HG02623 (cell line): ENCODE results near the gene JMJD6.
"Not testable (repeated sequence)": the region's sequence is repeated elsewhere in the genome, so short reads cannot be mapped to it uniquely, and the experiment has no call there.

Experiments
- ATAC-seq: cut with Tn5 transposase; IDR thresholded peaks from one replicate; pipeline ENCODE4 v1.9.1; 2021; ENCODE audit warnings: moderate library complexity; ENCODE audit not compliant: unreplicated experiment

Gene JMJD6

DNA sequence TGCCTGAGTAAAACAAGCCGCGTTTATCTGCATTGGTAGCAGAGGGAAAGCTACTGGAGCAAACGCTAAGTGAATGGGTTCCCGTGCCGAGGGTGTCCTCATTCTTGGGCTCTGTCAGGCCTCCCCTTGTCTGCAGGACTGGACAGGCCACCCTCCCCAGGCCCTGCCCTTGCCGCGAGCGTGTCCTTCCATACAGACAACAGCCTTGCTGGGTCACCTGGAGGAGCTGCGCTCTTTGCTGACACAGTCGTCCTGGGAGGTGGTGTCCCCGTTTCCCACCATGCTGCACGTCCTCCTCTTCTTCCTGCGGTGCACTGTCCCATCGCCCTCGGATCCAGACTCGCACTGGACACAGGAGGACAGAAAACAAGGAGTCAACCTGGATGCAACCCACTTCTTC is 7.9 kb downstream of the JMJD6 start:
- ATAC-seq = no peak

DNA sequence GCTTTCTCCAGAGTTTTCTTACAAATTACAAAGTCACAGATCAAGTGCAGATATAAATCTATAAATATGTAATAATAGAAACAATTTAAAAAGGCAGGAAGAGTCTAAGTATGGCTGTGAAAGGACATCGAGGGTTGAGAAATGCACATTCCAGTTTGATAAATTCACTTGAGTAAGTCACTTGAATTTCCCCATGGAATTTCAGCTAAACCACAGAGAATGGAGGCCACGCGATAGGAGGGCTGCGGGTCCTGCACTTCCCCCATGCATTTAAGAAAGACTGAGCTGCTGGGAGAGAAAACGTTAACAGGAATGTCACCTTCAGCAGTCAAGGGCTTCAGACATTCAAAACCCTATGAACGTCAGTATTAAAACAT is 9.6 kb downstream of the JMJD6 start:
- no peak for ATAC-seq

DNA sequence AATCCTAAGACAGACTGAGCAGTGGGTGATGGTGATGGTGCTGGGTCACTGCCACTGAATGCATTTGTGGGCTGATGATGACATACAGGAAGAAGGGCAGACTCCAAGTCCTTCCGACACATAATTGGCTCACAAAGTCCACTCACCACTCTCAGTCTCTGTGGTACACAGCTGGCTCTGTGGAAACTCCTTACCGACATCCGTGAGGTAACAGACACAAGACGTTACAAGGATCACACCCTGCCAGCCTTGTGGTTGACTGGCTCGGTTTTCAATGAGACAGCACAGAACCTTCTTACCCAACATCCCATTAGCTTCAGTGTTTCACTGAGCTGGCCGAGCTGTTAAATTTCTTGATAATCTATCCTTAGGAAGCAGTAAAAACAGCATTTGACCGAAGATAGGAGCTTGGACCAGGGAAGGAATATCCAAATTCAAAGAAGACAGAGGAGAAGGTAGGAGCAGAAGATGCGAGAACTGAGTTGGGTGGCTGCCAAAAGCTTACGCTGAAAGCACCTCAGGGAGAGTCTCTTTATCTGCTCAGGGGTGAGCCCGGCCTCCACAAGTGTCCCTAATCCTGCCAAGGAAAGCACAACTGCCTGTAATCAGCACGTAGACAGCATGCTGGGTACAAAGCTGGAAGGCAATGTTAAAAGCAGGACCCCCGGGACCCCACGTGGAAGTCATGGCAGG is 10.1 kb downstream of the JMJD6 start:
- no peak for ATAC-seq

DNA sequence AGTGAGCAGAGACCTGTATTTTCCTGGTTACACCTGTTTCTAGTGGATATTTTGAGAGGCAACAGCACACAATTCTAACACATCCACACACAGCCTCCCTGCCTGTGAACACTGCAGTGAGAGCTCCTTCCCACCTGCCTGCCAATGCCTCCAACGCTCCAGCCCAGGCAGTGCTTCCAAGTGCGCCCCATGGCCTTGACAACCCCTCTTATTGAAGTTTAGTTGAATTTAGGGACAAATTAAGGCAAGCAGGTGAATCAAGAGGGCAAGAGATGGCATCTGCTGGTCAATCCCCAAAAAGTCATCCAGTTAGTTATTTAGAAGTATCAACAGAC is 10.9 kb downstream of the JMJD6 start:
- ATAC-seq = no peak

DNA sequence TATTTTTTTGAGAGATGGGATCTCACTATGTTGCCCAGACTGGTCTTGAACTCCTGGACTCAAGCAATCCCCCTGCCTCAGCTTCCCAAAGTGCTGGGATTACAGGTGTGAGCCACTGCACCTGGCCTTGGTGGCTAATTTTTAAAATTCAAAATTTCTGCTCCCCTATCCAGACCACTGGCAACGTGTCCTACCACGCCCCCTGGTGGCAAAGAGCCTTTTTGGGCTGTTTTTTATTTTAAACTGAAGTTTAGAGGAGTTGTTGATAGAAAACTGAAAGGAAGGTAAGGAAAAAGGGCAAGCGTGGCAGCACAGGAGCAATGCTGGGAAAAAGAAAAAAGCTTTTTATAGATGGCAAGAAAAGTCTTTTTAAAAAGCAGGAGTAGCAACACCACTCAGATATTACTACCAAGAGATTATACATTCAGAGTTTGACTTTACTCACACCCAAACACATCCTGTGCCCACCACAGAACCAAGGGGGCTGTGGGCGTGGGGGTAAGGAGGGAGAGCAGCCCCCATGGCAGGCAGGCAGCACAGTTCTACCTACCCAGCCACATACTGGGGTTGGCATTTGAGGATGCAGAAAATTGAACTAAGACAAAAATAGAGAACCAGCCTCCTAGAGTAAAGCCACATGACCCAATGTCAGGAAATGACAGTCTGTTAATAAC is 11.4 kb downstream of the JMJD6 start:
- no peak for ATAC-seq

DNA sequence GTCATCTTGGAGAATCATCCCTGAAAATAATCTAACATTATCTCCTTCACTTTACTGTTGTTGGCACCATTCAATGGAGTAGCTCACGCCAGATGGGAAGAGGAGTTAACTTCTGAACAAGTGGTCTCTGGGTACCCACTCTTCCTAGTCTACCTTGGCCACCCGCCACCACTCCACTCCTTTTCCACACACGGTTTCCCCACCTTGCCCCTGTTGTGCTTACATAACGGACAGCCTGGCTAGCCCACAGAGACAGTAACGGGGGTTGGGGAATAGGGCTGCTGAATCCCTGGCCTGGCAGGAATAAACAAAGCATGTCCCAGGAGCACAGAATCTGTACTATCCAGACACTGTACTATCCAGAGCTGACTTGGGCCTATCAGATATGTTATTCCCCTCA is 12.1 kb downstream of the JMJD6 start:
- ATAC-seq = no peak

DNA sequence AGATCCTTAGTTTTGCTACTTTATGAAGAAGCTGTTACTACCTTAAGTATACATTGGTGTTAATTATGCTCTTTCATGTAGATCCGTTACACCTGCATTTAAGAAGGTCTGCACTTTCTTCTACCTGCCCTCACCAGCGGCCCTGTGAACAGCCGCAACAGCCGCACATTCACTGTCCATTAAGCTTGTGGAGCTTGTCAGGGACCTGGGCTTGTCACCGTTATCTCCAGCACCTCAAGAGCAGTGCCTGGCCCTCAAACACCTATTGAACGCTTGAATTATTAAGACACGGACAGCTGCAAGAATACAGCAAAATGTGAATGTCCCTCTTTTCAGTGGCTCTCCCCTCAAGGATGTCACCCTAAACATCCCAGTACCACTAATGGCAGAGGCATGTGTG is 12.6 kb downstream of the JMJD6 start:
- no peak for ATAC-seq

DNA sequence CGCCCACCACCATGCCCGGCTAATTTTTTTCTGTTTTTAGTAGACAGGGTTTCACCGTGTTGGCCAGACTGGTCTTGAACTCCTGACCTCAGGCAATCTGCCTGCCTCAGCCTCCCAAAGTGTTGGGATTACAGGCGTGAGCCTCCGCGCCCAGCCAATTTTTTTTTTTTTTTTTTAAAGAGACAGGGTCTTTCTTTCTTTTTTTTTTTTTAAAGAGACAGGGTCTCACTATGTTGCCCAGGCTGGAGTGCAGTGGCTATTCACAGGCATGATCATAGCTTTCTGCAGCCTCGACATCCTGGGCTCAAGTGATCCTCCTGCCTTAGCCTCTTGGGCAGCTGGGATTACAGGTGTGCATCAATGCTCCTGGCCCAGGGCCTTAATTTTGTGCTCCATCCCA is 14.1 kb downstream of the JMJD6 start:
- not testable (repeated sequence) for ATAC-seq

DNA sequence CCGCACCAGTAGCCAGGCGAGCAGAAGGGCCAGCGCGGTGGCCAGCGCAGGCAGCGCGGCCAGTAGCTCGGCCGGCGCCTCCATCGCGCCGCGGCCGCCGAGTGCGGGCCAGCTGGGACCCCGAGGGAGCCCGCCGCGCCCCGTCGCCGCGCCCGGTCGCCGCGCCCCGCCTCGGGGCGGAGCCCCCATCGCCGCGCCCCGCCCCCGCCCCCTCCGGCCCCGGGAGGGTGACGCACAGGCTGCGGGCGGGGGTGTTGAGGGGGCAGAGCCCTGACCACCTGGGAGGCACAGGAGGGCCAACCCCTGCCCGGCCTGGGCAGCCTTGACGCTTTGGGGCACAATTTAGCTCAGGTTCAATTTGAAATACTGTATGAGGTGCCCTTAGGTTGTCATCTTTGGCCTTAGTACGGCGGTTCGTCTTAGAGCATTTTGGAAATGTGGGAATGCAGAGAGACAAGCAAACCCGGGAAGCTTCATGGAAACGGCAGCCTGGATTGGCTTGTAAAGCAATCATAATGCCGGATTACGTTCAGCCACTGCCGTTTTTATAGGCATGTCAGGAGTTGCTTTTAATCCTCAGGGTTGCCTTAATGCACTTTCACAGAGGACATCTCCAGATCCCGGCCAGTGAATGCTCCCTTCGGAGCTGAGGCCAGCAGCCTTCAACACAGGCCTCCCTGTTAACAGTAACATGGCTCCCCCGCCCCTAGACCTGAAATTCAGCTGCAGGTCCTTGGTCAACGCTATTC is 15.4 kb downstream of the JMJD6 start, which contains the start of gene MXRA7:
TSS of gene MXRA7 (minus strand) at position 103 of the 749 bp plus-strand sequence. CDS start at position 84, 19 bp downstream.
- no peak for ATAC-seq

DNA sequence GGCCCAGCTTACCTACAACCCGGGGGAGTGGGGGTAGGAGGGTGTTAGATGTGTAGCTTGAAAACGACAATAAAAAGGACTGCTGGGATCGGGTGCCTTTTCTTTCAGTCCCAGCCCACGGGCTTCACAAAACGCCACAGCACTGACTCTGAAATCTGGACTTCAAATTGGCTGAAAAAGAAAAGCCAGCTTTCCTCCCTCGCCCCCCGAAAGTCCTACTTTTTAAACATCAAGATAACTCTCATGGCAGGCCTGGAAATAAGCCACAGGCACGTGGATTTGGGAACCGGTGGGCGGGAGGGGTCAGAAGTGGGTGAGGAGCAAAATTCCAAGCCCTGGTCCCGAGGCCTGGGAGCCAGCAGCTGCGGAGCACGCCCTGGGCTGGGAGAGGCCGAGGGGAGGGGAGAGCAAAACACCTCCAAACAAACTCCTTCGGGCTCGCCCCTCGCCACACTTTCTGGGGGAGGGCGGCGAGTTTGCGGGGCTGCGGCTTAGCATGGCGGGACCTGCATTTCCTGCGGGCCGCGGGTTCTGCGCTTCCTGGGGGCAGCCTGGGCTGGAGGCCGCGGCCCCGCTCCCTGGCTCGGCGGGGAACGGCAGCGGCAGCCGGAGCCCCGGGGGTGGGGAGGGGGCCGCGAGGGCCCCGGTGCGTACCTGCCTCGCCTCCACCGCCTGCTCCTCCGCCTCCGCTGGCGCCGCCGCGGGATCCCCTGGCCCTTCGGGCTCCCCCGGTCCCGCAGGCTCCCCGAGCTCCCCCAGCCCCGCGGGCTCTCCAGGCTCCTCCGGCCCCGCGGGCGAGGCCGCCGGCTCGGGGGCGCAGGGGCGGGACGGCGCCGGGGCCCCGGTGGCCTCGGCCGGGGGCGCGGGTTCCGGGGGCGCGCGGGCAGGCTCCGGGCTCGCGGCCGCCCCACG is 16.2 kb downstream of the JMJD6 start:
- ATAC-seq = not testable (repeated sequence)

DNA sequence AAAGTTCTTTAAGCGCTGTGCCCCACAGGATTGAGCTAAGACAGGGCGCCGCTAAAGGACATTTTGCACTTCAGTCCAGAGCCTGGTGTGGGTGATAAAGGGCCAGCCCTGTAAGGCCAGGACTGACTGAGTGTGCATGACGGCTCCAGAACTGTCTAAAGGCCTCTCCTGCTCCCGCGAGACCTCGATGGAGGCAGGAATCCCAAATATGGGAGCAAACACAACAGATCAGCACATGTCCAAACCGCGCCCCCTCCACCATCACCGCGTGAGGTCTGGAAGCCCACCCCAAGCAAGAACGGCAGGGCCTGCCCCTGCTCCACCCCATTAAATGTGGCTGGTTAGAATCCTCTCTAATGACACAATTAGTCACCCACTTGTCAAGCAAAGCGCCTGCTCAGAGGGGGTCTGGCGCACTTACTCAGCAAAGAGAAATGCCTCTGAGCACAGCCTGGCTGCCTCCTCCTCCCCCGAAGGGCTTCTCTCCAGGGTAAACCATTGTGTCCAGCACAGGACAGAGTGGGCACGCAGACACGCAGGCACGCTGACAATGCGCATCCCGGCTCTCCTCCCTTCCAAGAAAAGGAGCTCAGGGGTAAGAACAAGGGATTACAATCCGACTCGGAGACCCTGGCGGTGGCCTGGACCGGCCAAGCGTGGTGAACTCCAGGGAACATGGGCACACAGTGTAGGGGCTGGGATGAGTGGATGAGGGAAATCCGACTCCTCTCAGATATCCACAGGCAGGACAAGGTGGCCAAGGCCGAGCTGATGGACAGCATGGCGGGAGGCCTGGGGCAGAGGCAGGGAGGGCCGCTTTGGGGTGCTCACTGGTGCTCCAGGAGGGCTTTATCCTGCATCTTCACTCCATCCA is 17.1 kb downstream of the JMJD6 start:
- ATAC-seq = no peak

DNA sequence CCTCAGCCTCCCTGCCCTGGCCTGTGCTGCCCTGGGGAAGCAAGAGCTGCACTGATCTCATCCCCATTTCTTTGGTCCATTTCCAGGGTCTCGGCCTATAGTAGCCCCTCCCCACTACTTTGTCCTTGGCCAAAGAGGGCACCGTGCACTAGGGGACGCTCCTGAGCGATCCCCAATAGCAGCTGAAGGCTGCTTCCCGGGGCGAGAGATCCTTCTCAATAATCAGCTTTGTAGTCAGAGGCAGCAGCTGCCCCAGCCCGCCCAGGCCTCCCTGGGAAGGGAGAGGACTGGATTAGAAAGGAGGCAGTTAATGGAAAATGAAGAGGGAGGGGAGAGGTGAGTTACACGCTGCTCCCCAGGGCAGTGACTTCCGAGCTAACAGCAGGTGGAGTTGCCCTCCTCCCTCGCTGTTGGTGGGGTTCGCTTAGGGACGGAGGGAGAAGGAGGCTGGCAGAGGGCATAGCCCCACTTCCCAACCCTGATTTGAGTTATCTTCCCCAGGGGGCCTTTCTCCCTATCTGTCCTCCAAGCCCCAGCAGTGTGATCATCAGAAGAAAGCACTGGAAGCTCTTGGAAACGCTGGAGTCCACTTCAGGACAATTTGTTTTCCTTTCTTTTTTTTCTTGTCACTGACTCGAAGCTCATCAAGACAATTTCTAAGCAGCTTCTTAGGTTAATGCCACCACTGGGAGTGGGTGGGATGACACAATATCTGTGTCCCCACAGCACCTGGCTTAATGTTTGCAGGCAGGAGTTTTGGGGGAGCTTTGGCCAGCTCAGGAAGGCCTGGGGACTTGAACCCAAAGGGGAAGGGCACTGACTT is 18.2 kb downstream of the JMJD6 start:
- no peak for ATAC-seq

DNA sequence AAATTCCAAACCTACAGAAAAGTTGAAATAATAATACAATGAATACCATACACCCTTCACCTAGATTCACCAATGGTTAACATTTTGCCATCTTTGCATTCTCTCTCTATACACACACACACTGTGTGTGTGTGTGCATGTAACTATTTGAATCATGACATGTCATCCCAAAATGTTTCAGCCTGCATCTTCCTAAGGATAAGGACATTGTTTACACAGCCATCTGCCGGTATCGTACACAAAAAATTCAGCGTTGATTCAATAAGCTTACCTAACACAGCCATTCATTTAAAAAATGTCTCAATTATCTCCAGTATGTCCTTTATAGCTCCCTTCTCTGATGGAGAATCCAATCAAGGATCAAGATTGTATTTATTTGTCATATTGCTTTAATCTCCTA is 19.6 kb downstream of the JMJD6 start:
- ATAC-seq = no peak

DNA sequence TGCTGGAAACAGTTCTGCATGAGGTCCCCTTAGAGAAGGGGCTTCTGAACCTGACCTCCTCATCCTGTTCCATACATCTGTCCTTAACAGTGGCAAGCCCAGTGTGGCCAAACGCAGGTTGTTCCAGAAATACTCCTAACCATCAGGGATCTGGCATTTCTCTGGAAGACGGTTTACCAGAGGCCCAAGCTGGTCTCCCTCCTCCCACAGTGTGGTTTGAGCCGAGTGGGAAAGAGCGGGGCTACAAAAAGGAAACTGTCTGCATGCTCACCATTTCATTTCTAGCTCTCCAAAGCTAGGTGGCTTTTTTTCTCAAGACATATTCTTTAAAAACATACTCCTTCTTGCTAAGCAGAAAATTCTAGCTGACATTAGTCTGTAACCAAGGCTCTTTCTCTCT is 21.6 kb downstream of the JMJD6 start:
- ATAC-seq = no peak

DNA sequence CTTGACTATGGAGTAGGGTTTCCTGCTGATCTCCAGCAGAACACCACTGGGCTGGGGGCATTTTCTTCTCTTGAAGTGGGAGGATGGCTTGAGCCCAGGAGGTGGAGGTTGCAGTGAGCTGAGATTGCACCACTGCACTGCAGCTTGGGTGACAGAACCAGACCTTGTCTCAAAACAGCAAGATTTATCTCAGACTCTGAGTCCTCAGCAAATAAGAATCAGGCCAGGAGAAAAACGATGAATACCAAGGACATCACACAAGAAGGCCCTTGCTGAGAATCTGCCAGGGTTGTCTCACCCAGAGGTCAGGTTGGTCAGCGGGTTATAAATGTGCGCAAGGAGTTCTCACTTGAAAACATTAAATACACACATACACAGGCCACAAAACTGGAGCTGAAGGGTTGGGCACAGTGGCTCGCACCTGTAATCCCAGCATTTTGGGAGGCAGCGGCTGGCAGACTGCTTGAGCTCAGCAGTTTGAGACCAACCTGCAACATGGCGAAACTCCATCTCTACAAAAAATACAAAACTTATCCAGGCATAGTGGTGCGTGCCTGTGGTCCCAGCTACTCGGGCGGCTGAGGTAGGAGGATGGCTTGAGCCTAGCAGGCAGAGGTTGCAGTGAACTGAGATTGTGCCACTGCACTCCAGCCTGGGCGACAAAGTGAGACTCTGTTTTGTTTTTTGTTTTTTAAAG is 23.3 kb downstream of the JMJD6 start:
- ATAC-seq = no peak

DNA sequence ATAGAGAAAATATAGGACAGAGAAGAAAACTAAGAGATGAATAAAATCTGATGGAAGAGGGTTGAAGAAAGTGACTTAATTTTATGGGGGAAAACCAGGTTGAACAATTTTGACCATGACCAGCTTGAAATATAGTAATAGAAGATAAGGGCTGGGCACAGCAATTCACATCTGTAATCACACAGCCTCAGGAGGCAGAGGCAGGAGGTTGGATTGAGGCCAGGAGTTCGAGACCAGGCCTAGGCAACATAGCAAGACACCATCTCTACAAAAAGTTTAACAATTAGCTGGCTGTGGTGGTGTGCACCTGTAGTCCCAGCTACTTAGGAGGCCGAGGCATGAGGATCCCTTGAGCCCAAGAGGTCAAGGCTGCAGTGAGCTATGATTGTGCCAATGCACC is 24.3 kb downstream of the JMJD6 start:
- ATAC-seq = no peak

DNA sequence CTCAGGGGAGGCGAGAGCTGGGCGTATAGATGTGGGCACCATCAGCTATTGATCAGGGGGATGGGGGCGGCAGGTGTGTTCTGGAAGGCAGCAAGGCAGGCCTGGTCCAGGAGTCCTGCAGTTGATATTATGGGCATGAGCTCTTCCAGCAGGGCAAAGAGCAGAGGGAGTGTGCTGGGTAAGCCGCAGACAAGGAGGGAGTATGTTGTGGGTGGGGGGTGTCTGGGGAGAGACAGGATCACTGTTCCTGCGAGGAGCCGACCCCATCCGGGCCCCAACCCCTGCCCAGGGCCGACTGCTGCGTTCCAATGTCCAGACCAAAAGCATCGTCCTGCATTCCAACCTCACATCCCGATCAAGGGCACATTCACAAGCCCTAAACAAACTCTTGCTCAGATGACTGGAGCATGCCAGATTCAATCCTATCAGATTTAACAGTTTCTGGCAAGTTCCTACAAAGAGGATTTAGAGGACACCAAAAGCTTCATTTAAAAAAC is 24.9 kb downstream of the JMJD6 start:
- ATAC-seq = no peak

DNA sequence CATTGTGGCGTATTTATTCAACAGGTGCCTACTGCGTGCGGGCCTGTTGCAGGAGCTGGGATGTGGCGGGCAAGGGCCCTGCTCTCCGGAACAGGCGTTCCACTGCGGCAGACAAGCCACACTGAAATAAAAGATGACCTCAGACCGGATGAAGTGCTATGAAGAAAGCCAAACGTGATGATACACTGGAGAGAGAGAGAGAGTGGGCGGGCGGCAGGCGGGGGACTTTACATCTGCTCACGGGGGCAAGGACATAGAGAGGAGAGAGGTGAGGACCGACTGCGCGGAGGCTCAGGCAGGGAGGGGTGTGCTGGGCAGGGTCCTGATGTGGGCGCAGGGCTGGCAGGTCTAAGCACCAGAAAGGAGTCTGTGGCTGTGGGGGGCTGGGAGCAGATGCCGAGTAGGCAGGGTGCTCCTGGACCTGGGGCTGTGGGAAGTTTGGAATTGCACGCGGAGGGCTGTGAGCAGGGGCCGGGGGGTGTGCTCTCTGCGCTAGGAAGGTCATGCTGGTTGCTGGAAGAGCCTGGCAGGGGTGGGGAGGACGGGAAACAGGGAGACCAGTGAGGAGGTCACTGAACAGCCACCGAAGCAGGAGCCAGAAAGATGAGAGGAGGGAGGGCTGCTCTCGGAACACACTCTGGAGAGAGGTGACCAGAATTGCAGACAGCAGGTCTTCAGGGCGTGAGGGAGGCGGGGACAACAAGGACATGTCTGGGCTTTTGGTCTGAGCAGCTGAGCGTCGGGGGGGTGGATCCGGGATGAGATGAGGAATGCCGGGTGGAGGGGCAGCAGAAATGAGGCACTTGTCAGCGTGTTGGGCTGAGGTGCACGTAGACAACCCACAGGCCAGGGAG is 25.6 kb downstream of the JMJD6 start:
- no peak for ATAC-seq
